GM12892 (cell line): ENCODE measurements around the gene DDI1.
"Not testable (repeated sequence)": the region's sequence is repeated elsewhere in the genome, so short reads cannot be mapped to it uniquely, and the experiment has no call there.

Source experiments
- DNase-seq: peaks from one replicate; pipeline ENCODE4 v3.0.0; 2011; ENCODE audit not compliant: insufficient read length
- FAIRE-seq: peaks from 2 replicates; lab custom pipeline; 2011; peaks lifted over from hg19 to GRCh38; lab: Jason Lieb, UNC
- POLR2A ChIP-seq: IDR thresholded peaks from 2 replicates; pipeline ENCODE4 v1.6.1; 2011; ENCODE audit warnings: low read depth, low read length, control low read depth
- POLR2AphosphoS5 ChIP-seq: IDR thresholded peaks from 2 replicates; pipeline ENCODE4 v1.6.1; 2011; ENCODE audit warnings: low read depth, low read length, control low read depth
- TAF1 ChIP-seq: IDR thresholded peaks from 2 replicates; pipeline ENCODE4 v1.6.1; 2011; ENCODE audit warnings: low read depth, mild to moderate bottlenecking, control low read depth, low read length, borderline replicate concordance

Gene DDI1

GRCh38 chr11:104046331-104046730 lies 9.9 kb downstream of the DDI1 start:
- FAIRE-seq = no peak
- DNase-seq = no peak
- TF ChIP-seq TAF1 (no peak), POLR2AphosphoS5 (no peak), POLR2A (no peak)

GRCh38 chr11:104046858-104047257 lies 10.4 kb downstream of the DDI1 start:
- FAIRE-seq, DNase-seq: not testable (repeated sequence)

GRCh38 chr11:104049116-104049515 lies 12.7 kb downstream of the DDI1 start:
- no peak for FAIRE-seq
- TF ChIP-seq POLR2AphosphoS5 (no peak), TAF1 (no peak), POLR2A (no peak)
- DNase-seq = no peak

GRCh38 chr11:104051778-104052177 lies 15.3 kb downstream of the DDI1 start:
- FAIRE-seq (no peak), DNase-seq (no peak)
- TF ChIP-seq POLR2A = no peak
- TF ChIP-seq TAF1 = no peak
- TF ChIP-seq POLR2AphosphoS5 = no peak

- no peak for DNase-seq
- TF ChIP-seq TAF1 = no peak
- TF ChIP-seq POLR2AphosphoS5 = no peak
- no peak for TF ChIP-seq POLR2A
- no peak for FAIRE-seq
Measured at GRCh38 chr11:104053743-104054478, 17.5 kb downstream of the DDI1 start.

GRCh38 chr11:104054911-104055529 lies 18.6 kb downstream of the DDI1 start:
- TF ChIP-seq TAF1 (no peak), POLR2AphosphoS5 (no peak), POLR2A (no peak)
- FAIRE-seq (no peak), DNase-seq (no peak)

- FAIRE-seq (no peak), DNase-seq (no peak)
- TF ChIP-seq TAF1 = no peak
- no peak for TF ChIP-seq POLR2AphosphoS5
- TF ChIP-seq POLR2A = no peak
Measured at GRCh38 chr11:104055596-104055995, 19.2 kb downstream of the DDI1 start.

GRCh38 chr11:104057908-104058307 lies 21.5 kb downstream of the DDI1 start:
- no peak for FAIRE-seq
- no peak for TF ChIP-seq TAF1
- no peak for TF ChIP-seq POLR2AphosphoS5
- TF ChIP-seq POLR2A = no peak

GRCh38 chr11:104058680-104059079 lies 22.2 kb downstream of the DDI1 start:
- DNase-seq = no peak
- TF ChIP-seq POLR2A (no peak), POLR2AphosphoS5 (no peak), TAF1 (no peak)
- FAIRE-seq = peak; percentile 46

More at GRCh38 chr11:104057908-104058307, 21.5 kb downstream of the DDI1 start:
- DNase-seq = no peak

- no peak for TF ChIP-seq POLR2A
- TF ChIP-seq TAF1 = no peak
- no peak for TF ChIP-seq POLR2AphosphoS5
- DNase-seq (no peak), FAIRE-seq (no peak)
Measured at GRCh38 chr11:104060004-104060794, 23.8 kb downstream of the DDI1 start.

GRCh38 chr11:104060820-104061219 lies 24.4 kb downstream of the DDI1 start:
- TF ChIP-seq TAF1 (no peak), POLR2AphosphoS5 (no peak), POLR2A (no peak)
- FAIRE-seq = peak; percentile 17
- DNase-seq = no peak

GRCh38 chr11:104061853-104062521 lies 25.5 kb downstream of the DDI1 start:
- DNase-seq = no peak
- TF ChIP-seq POLR2AphosphoS5 = no peak
- no peak for TF ChIP-seq POLR2A
- TF ChIP-seq TAF1 = no peak
- no peak for FAIRE-seq
